Hematopoietic multipotent progenitor cell (in vitro differentiated cells): Measurements from ENCODE around the gene CFAP53. TPM values are rescaled to one million over a fixed set of nuclear protein-coding genes. Genes with fewer than 3 reads are reported as not detected.
"Not testable (repeated sequence)": the region's sequence is repeated elsewhere in the genome, so short reads cannot be mapped to it uniquely, and the experiment has no call there.

ENCODE experiments used
- DNase-seq, 3 donors: peaks; one replicate each; pipeline ENCODE4 v3.0.0-alpha.2; 2011 to 2015; ENCODE audit warnings: low read depth in 2 of 3, low spot score in 2 of 3
- total RNA-seq: library from RNA; depleted of rRNA; stranded (reverse); fragments of >200 nt; gene quantifications from one replicate; pipeline ENCODE4 v1.2.3, GENCODE V29; 2012

CFAP53 gene
- total RNA-seq, 1 donor: 0.27 TPM

- not testable (repeated sequence) for DNase-seq
These were observed 22.2 kb upstream of the CFAP53 start for GRCh38 chr18:50288348-50289107.

- DNase-seq: peak; percentile 95 to 100 (median 99)
These were observed 21.4 kb upstream of the CFAP53 start, which contains the start of gene CXXC1 for GRCh38 chr18:50287441-50288347. Gene CXXC1, minus strand, starts transcription at chr18:50287692. Its CDS starts 103 bp downstream, at chr18:50287589.

GRCh38 chr18:50287028-50287440 is 20.7 kb upstream of the CFAP53 start:
- no peak for DNase-seq

DNA sequence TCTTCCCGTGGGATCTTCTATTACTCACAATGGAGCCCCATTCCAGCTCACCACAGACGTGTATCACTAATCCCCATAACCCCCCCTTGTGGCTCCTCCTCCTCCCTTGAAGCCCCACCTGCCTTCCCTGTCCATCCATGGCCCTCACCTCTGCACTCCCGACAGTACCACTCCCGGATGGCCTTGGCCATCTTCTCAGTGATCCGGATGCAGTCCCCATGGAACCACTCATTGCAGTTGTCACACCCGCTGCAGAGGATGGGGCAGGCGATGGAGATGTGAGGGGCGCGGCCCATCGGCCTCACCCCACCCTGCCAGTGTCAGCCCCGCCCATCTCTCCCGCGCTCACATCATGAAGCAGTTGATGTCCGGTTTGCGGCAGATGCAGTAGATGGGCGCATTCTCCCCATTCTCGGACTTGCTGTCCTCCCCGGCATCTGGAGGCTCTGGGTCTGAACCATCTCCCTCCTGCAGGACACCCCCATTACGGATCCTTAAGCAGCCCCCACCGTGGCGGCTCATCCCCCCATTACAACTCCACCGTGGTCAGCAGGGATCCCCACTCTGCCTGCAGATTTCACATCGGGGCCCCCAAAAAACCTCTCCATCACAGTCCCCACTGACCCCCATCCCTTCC is 20.2 kb upstream of the CFAP53 start:
- no peak for DNase-seq

- no peak for DNase-seq
These were observed 19.5 kb upstream of the CFAP53 start for GRCh38 chr18:50285631-50286321.

DNA sequence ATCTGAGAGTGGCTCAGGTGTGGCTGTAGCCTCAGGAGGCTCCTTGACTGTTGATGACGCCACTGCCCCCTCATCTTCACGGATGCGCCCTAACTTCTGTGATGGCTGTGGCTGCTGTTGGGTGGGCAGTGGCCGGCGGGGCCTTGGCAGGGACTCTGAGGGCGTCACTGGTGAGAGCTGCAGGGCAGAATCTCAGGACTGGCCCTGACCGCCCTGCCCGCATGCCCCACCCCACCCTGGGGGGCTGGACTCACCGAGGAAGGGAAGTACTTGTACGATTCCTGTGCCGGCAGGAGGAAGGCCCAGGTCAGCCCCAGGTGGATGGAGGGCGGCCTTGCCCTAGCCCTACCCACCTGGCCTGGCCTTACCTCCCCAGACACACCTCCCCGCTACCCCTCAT is 18.8 kb upstream of the CFAP53 start:
- DNase-seq: no peak

- no peak for DNase-seq
These were observed 18.1 kb upstream of the CFAP53 start for GRCh38 chr18:50284255-50284885.

DNA sequence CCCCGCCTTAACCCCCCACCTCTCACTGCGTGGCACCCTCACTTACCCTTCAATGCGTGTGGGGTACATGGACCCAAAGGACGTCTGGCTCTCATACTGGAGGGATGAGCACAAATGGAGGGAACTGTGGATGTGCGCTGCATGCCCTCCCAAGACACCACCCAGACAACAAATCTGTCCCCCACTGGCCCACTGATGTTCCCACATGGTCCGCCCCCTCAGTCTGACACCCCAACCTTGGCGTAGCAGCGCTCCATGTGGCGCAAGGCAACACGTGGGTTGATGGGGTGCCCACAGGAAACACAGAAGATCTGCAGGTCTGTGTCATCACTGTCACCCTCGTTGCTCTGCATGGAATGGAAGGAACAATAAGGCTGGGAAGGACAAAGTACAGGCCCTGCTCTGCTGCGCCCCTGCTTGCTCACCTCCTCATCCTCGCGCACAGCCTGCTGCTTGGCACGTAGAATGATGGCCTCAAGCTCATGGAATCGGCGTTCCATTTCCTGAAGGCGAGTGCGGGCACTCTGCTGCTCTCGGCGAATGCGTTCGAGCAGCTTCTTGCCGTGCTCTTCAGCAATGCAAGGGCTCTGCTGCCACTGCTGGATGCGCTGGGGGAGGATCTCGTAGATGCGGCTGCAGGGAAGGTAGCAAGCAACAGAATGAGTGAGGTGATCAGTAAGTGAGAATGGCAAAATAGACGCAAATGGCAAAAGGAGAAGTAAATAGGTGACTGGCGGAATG is 17.3 kb upstream of the CFAP53 start:
- no peak for DNase-seq

DNA sequence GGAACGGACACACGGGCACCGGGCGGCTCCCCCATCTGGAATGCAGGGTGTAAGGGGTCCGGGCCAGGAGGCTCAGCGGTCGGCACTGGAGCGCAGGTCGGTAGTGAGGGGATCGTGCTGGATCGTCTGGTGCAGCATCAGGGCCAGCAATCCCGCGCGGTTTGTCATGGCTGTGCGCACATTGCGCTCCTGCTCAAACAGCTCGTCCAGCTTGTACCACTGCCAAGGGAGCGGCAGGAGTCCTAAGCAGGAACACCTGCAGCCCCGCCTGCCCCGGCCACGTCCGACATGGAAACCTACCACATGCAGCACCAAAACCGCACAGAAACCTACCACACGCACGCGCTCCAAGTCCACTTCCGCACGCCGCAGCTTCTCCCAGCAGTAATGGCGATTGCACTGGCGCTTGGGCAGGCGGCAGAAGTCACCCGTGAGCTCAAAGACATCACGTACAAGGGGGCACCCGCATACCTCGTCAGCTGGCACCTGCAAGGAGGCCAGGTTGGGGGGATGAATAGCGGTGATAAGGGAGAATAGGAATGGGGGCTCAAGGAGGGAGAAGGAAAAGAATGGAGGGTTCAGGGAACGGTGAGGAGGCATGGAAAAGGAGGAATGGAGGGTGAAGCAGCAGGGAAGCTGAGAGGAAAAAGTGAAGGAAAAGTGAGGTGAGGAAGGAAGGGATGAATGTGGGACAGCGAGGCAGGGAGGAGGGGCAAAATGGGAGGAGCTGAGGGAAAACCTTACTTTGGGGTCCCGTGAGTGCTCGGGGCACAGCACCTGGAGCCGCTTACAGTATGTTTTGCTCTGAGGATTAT is 16.4 kb upstream of the CFAP53 start:
- no peak for DNase-seq

- no peak for DNase-seq
These were observed 15.8 kb upstream of the CFAP53 start for GRCh38 chr18:50281972-50282520.

GRCh38 chr18:50281295-50281971 is 15.1 kb upstream of the CFAP53 start, which contains the start of gene MBD1:
Gene MBD1, minus strand, starts transcription at chr18:50281523. Its CDS starts 1,531 bp downstream, at chr18:50279992.
- peak; percentile 98 to 99 (median 99) for DNase-seq

DNA sequence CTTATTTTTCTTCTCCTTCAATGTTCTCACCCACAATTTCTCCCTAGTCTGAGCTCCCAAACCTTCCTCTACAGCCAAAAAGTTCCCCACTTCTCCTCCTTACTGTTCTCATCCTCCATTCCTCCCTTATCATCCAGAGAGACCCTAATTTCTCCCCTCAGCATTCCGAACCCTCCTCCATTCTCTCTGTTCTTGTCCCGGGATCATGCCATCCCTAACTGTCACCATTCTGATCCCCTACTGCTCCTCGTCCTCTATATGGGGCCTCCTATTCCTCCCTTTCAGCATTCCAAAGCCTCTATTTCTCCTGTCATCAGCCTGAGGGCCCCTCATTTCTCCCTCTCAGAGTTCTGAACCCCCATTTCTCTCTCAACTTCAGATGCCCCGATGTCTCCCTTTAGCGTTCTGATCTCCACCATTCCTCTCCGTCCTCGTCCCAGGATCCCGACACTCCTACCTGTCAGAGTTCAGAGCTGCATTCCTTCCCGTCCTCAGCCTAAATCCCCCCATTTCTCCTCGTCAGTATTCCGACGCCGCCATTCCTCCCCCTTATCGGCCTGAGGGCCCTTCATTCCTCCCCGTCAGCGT is 14.5 kb upstream of the CFAP53 start:
- no peak for DNase-seq

- DNase-seq: no peak
These were observed 13.5 kb upstream of the CFAP53 start for GRCh38 chr18:50279752-50280151.

DNA sequence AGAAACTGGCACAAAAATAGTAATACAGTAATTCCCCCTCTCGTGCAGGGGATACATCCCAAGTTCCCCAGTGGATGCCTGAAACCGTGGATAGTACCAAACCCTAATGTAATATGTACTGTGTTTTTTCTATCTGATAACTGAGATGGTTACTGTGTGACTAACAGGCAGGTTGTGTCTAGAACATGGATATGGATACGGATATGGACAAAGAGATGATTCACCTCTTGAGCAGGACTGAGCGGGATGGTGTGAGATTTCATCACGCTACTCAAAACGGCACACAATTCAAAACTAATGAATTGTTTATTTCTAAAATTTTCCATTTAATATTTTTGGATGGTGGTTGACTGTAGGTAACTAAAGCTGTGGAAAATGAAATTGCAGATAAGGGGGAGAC is 11.6 kb upstream of the CFAP53 start:
- DNase-seq: no peak

DNA sequence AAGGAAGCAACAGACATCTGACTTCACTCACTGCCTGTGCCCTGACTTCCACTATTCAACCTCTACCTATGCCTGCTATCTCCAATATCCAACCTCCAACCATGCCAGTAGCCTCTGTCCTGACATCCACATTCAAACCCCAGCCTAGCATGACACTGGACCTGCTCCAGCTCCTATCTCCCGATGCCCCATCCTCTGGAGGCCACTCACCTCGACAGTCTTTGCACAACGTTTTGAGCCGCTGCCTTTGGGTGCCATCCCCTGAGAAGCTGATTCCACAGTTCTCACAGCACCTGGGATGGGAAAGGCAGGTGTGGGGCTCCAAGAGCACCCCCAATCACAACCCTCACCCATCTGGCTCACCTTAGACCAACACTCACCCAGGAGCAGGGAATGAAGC is 10.2 kb upstream of the CFAP53 start:
- no peak for DNase-seq

GRCh38 chr18:50275503-50276036 is 9.3 kb upstream of the CFAP53 start:
- DNase-seq: no peak

GRCh38 chr18:50274941-50275340 is 8.6 kb upstream of the CFAP53 start:
- no peak for DNase-seq
